Peyer's patch (tissue), 4 donors: ENCODE data around the gene ZCCHC8. TPM values are rescaled to one million over a fixed set of nuclear protein-coding genes. Genes with fewer than 3 reads are reported as not detected.
A peak's percentile ranks its signal among the peaks of the same experiment; 100 is the strongest.
"Not testable (repeated sequence)": the region's sequence is repeated elsewhere in the genome, so short reads cannot be mapped to it uniquely, and the experiment has no call there.

Experiments
- DNase-seq, 3 donors: peaks; one replicate each; pipeline ENCODE4 v3.0.0-alpha.2; 2017 to 2019
- H3K27ac ChIP-seq, 4 donors: fragments of 200-600 bp; sonication (generic); one replicate each; pipeline ENCODE4 v1.5.1; 2016 to 2019
- H3K27me3 ChIP-seq, 2 donors: fragments of 200-600 bp; sonication (generic); one replicate each; pipeline ENCODE4 v1.5.1; 2019
- H3K36me3 ChIP-seq, 3 donors: fragments of 200-600 bp; sonication (generic); one replicate each; pipeline ENCODE4 v1.5.1; 2016 to 2019
- H3K4me1 ChIP-seq, 4 donors: fragments of 200-600 bp; sonication (generic); one replicate each; pipeline ENCODE4 v1.5.1; 2016 to 2019
- H3K4me3 ChIP-seq, 4 donors: fragments of 200-600 bp; sonication (generic); 1 replicate in 3 of 4; 2 replicates in 1 of 4; pipeline ENCODE4 v1.5.1; 2016 to 2019; ENCODE audit warnings: mild to moderate bottlenecking in 1 of 4
- H3K9me3 ChIP-seq, 4 donors: fragments of 200-600 bp; sonication (generic); one replicate each; pipeline ENCODE4 v1.5.1; 2016 to 2019; ENCODE audit warnings: mild to moderate bottlenecking in 1 of 4
- POLR2A ChIP-seq, 2 donors: fragments of 450-650 bp; IDR thresholded peaks; one replicate each; pipeline ENCODE4 v1.5.1; 2017; ENCODE audit warnings: antibody characterized with exemption in 2 of 2, mild to moderate bottlenecking in 2 of 2, moderate library complexity in 2 of 2
- total RNA-seq, 4 donors: library from RNA; depleted of rRNA; stranded (reverse); fragments of >200 nt; gene quantifications; one replicate each; pipeline ENCODE4 v1.1.0, GENCODE V29; 2016
- TF ChIP-seq, protein P1 (sequence below), 6 experiments: fragments of 450-650 bp in 4 of 6; fragments of 200-600 bp in 2 of 6; sonication (generic) in 1 of 6; IDR thresholded peaks; one replicate each; pipeline ENCODE4 v1.5.1; 2017 to 2019; ENCODE audit warnings: antibody characterized with exemption in 6 of 6, mild to moderate bottlenecking in 3 of 6, moderate library complexity in 1 of 6

ZCCHC8 gene
- total RNA-seq, 4 donors from 2014 or later = 20.5 to 59.4 (median 28.4) TPM

- Histone ChIP-seq H3K9me3 (no peaks in the 10 kb centered on the region), H3K27me3 (no peaks in the 10 kb centered on the region), H3K4me3 (no peak overlapping the region), H3K36me3 (no peaks in the 10 kb centered on the region), H3K4me1 (peaks cover 0 to 6% (median 4%) of the 10 kb centered on the region in 4 donors), H3K27ac (no peak overlapping the region)
- peak in 1 of 3 donors; percentile 27 for DNase-seq
- no peak for TF ChIP-seq POLR2A (IDR thresholded peaks at IDR 0.05)
- TF ChIP-seq, protein P1, sequence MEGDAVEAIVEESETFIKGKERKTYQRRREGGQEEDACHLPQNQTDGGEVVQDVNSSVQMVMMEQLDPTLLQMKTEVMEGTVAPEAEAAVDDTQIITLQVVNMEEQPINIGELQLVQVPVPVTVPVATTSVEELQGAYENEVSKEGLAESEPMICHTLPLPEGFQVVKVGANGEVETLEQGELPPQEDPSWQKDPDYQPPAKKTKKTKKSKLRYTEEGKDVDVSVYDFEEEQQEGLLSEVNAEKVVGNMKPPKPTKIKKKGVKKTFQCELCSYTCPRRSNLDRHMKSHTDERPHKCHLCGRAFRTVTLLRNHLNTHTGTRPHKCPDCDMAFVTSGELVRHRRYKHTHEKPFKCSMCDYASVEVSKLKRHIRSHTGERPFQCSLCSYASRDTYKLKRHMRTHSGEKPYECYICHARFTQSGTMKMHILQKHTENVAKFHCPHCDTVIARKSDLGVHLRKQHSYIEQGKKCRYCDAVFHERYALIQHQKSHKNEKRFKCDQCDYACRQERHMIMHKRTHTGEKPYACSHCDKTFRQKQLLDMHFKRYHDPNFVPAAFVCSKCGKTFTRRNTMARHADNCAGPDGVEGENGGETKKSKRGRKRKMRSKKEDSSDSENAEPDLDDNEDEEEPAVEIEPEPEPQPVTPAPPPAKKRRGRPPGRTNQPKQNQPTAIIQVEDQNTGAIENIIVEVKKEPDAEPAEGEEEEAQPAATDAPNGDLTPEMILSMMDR (IDR thresholded peaks at IDR 0.05) = no peak
Observed at GRCh38 chr12:122457627-122458026, 43.1 kb downstream of the ZCCHC8 start.

GRCh38 chr12:122454739-122455138, 46.0 kb downstream of the ZCCHC8 start:
- no peak overlapping the region for H3K27ac ChIP-seq
- no peaks in the 10 kb centered on the region for H3K9me3 ChIP-seq
- no peak for DNase-seq
- H3K27me3 ChIP-seq = no peaks in the 10 kb centered on the region
- no peaks in the 10 kb centered on the region for H3K36me3 ChIP-seq
- no peak overlapping the region for H3K4me3 ChIP-seq
- peaks cover 0 to 6% (median 4%) of the 10 kb centered on the region in 4 donors for H3K4me1 ChIP-seq
- no peak for TF ChIP-seq POLR2A (IDR thresholded peaks at IDR 0.05)
- TF ChIP-seq, protein P1 (IDR thresholded peaks at IDR 0.05) = no peak

GRCh38 chr12:122454250-122454721, 46.4 kb downstream of the ZCCHC8 start:
- no peak overlapping the region for H3K4me3 ChIP-seq
- no peaks in the 10 kb centered on the region for H3K27me3 ChIP-seq
- H3K4me1 ChIP-seq = peaks cover 0 to 6% (median 4%) of the 10 kb centered on the region in 4 donors
- no peaks in the 10 kb centered on the region for H3K9me3 ChIP-seq
- H3K27ac ChIP-seq = peak overlapping the region in 1 of 4 donors; percentile 54
- no peak for TF ChIP-seq POLR2A (IDR thresholded peaks at IDR 0.05)
- TF ChIP-seq, protein P1 (IDR thresholded peaks at IDR 0.05) = no peak
- no peak for DNase-seq
- no peaks in the 10 kb centered on the region for H3K36me3 ChIP-seq

- Histone ChIP-seq H3K4me3 (no peak overlapping the region), H3K4me1 (peaks cover 0 to 6% (median 4%) of the 10 kb centered on the region in 4 donors), H3K27ac (peak overlapping the region; percentile 41 to 73 (median 50)), H3K27me3 (no peaks in the 10 kb centered on the region), H3K9me3 (no peaks in the 10 kb centered on the region), H3K36me3 (no peaks in the 10 kb centered on the region)
- no peak for DNase-seq
- TF ChIP-seq POLR2A (IDR thresholded peaks at IDR 0.05) = no peak
- TF ChIP-seq, protein P1 (IDR thresholded peaks at IDR 0.05) = no peak
Observed at GRCh38 chr12:122452701-122453285, 47.9 kb downstream of the ZCCHC8 start.

- TF ChIP-seq, protein P1 (IDR thresholded peaks at IDR 0.05) = peak in 1 of 6 experiments; percentile 12
- no peak for TF ChIP-seq POLR2A (IDR thresholded peaks at IDR 0.05)
- Histone ChIP-seq H3K4me1 (peaks cover 0 to 6% (median 4%) of the 10 kb centered on the region in 4 donors), H3K27me3 (no peaks in the 10 kb centered on the region), H3K27ac (no peak overlapping the region), H3K9me3 (no peaks in the 10 kb centered on the region), H3K36me3 (no peaks in the 10 kb centered on the region), H3K4me3 (no peak overlapping the region)
- DNase-seq = no peak
Observed at GRCh38 chr12:122449317-122449716, 51.4 kb downstream of the ZCCHC8 start.

DNA sequence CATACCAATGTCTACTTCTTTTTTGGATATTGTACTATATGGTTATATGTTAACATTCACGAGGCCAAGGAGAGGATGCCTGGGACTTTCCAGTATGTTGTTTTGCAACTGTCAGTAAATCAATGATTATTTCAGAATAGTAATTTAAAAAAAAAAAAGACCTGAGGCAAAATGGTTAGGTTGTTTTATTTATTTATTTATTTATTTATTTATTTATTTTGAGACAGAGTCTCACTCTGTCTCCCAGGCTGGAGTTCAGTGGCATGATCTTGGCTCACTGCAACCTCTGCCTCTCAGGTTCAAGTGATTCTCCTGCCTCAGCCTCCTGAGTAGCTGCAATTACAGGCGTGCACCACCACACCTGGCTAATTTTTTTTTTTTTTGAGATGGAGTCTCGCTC, 52.9 kb downstream of the ZCCHC8 start:
- H3K4me3 ChIP-seq, H3K4me1 ChIP-seq, DNase-seq, H3K36me3 ChIP-seq, H3K27ac ChIP-seq, H3K27me3 ChIP-seq, H3K9me3 ChIP-seq: not testable (repeated sequence)

- H3K27me3 ChIP-seq, H3K27ac ChIP-seq, DNase-seq, H3K4me3 ChIP-seq, H3K4me1 ChIP-seq, H3K36me3 ChIP-seq, H3K9me3 ChIP-seq: not testable (repeated sequence)
Observed at GRCh38 chr12:122446390-122446789, 54.3 kb downstream of the ZCCHC8 start.

DNA sequence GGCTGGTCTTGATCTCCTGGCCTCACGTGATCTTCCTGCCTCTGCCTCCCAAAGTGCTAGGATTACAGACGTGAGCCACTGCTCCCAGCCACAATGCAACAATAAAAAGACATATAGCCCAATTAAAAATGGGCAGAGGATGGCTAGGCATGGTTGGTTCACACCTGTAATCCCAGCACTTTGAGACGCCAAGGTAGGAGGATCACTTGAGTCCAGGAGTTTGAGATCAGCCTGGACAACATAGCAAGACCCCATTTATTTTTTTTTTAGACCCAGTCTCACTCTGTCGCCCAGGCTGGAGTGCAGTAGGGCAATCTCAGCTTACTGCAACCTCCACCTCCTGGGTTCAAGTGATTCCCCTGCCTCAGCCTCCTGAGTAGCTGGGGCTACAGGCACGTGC, 56.7 kb downstream of the ZCCHC8 start:
- not testable (repeated sequence) for H3K27me3 ChIP-seq, H3K4me1 ChIP-seq, H3K27ac ChIP-seq, H3K4me3 ChIP-seq, H3K9me3 ChIP-seq, H3K36me3 ChIP-seq, DNase-seq

GRCh38 chr12:122438822-122439221, 61.9 kb downstream of the ZCCHC8 start:
- H3K4me3 ChIP-seq, DNase-seq, H3K9me3 ChIP-seq, H3K27ac ChIP-seq, H3K27me3 ChIP-seq, H3K36me3 ChIP-seq, H3K4me1 ChIP-seq: not testable (repeated sequence)
